GM12873 (cell line): ENCODE results near the gene MAN2B2.

ENCODE experiments used
- TF ChIP-seq, protein P1 (sequence below): IDR thresholded peaks from 2 replicates; pipeline ENCODE4 v1.5.1; 2012; ENCODE audit warnings: low read depth, mild to moderate bottlenecking, moderate library complexity, low read length, control low read depth; ENCODE audit not compliant: insufficient read depth; ENCODE audit errors: missing control alignments

Gene MAN2B2

DNA sequence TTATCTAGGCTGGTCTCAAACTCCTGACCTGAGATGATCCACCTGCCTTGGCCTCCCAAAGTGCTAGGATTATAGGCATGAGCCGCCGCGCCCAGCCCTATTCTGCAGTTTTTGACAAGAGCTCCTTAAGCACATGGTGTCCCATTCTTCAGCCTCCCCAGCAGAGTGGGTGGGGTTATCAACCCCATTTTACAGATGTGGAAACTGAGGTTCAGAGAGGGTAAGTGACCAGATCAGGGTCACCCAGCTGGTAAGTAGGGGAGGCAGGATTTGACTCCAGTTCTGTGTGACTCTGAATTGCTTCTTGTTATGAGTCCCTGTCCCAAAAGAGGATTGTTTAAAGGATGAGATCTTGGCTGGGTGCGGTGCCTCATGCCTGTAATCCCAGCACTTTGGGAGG lies 14.5 kb downstream of the MAN2B2 start:
- TF ChIP-seq, protein P1, sequence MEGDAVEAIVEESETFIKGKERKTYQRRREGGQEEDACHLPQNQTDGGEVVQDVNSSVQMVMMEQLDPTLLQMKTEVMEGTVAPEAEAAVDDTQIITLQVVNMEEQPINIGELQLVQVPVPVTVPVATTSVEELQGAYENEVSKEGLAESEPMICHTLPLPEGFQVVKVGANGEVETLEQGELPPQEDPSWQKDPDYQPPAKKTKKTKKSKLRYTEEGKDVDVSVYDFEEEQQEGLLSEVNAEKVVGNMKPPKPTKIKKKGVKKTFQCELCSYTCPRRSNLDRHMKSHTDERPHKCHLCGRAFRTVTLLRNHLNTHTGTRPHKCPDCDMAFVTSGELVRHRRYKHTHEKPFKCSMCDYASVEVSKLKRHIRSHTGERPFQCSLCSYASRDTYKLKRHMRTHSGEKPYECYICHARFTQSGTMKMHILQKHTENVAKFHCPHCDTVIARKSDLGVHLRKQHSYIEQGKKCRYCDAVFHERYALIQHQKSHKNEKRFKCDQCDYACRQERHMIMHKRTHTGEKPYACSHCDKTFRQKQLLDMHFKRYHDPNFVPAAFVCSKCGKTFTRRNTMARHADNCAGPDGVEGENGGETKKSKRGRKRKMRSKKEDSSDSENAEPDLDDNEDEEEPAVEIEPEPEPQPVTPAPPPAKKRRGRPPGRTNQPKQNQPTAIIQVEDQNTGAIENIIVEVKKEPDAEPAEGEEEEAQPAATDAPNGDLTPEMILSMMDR, result no peak

DNA sequence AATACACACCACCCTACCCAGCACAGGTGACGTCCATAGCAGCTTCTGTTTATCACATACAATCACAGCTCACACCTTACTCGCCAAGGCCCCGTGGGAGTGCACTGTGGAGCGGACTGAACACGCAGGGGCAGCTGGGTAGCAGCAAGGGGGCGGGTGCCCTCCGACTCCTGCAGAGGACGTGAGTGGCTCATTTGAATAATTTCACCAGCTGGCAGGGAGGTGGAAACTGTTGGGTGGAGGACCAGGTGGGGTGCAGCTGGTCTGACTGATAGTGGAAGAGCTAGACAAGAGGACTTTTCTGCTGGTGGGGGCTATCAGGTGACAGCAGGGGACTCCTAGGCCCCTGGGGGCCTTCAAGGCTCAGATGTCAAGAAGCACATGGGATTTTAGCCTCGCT lies 16.3 kb downstream of the MAN2B2 start:
- TF ChIP-seq, protein P1, result no peak

DNA sequence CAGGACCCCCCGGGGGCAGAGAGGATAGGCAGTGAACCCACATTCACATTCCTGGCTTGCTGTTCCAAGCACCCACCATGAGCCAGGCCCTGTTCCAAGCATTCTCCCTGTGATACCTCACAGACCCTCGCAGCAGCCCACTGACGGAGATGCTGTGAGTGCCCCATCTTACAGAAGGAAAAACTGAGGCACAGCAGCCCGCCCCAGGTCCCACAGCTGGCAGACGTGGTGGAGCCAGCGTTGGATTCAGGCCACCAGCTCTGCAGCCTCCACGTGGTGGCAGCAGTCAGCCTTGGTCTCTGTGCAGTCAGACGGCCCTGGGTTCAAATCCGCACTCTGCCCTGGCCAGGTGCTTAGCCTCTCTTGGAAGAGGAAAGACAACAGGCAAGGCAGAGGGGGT lies 16.8 kb downstream of the MAN2B2 start:
- TF ChIP-seq, protein P1, result no peak

DNA sequence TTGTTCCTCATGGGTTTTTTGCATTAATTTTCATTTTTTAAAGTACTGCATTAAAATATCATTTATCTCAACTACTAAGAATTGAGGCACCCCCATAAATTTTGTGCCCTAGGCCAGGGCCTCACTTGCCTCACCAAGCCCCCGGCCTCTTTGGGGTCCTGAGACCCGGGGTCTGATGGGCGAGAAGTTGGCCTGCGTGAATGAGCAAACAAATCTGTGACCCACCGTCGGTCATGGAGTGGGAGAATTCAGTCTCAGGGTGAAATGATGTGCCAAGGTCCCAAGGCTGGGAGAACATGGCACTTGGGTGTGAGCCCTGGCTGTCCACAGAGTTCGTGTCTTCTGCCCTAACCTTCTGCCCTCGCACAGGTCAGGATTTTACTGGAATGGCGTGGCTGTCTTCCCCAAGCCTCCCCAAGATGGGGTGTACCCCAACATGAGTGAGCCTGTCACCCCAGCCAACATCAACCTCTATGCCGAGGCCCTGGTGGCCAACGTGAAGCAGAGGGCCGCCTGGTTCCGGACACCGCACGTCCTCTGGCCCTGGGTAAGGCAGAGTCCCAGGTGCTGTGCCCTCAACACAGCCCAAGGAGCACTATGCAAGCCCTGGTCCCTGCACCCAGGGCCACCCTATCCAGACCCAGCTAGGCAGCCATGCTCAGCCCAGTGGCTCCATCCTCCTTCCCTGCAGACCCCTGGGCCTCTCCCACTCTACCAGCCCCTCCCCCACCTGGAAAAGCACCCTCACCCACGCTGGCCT lies 18.0 kb downstream of the MAN2B2 start:
- TF ChIP-seq, protein P1, result no peak

DNA sequence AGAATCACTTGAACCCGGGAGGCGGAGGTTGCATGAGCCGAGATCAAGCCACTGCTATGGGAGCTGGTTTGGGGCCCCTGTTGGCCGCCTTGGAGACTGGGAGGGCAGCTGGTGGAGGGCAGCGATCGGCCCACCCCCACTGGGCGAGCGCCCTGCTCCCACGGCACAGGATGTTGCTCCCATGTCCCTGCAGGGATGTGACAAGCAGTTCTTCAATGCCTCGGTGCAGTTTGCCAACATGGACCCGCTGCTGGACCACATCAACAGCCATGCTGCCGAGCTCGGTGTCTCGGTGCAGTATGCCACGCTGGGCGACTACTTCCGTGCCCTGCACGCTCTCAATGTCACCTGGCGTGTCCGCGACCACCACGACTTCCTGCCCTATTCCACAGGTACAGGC lies 19.4 kb downstream of the MAN2B2 start:
- TF ChIP-seq, protein P1, result no peak

DNA sequence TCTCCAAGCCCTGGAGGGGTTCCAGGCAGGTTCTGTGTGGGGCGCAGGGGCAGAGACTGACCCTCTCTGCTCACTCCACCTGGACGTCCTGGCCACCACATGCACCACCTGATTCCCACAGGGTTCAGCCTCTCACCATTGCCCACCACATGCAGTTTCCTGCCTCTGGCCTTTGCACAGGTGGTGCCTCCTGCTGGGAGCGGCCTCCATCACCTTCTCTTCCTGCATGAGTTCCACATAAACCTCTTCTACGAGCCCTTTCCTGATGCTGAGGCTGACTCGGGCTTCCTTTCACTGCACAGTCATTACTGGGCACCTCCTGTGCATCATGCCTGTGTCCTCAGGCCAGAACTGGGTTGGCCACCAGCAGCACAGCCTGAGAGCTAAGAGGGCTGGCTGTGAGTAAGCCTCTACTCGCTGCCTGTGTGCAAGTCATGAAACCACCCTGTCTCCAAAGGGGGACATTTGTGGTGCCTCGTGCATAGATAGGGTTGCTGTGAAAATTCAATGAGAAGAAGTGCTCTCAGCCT lies 19.9 kb downstream of the MAN2B2 start:
- TF ChIP-seq, protein P1, result no peak

DNA sequence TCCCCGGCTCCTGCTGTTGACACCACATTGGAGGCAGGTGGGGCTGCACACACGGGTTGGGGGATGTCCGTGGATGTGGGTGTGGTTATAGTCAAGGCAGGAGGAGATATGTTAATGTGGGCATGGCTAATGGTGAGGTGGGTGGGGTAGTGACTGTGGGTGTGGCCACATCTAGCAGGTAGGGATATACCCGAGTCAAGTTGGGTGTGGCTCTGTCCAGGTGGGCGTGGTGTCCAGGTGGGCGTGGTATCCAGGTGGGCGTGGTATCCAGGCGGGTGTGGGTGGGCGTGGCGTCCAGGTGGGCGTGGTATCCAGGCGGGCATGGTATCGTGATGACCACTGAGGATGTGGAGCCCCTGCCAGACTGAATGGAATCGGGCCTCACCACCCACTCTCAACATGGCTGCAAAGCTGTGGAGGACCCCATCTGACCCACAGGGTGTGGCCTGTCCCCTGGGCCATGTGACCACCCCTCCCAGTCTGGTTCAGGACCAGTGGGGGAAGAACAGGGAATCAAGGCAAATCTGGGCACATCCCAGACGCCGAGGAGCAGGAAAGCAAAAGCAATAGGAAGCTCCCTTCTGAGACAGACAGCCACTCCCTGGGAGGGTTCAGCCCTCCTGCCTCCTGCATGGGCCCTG lies 21.0 kb downstream of the MAN2B2 start:
- TF ChIP-seq, protein P1, result no peak
